ENCODE measurements around the gene TNFRSF1A. TPM values are rescaled to one million over a fixed set of nuclear protein-coding genes. Genes with fewer than 3 reads are reported as not detected.

TNFRSF1A gene
- total RNA-seq, 1 experiment from 2014 or later: 59.9 TPM

GRCh38 chr12:6369916-6370575, 28.2 kb upstream of the TNFRSF1A start:
- no peak overlapping the region for H3K9ac ChIP-seq (ENCODE audit: extremely low read depth, insufficient read length, low read length)
- no peaks in the 10 kb centered on the region for H3K27me3 ChIP-seq (ENCODE audit: insufficient read depth, low read length)
- no peak overlapping the region for H2BK120ac ChIP-seq (ENCODE audit: low read depth, low read length, poor library complexity, severe bottlenecking)
- H3K23me2 ChIP-seq (ENCODE audit: insufficient read length, low read depth, low read length, poor library complexity, severe bottlenecking): peaks cover 36% of the 10 kb centered on the region
- H2AK5ac ChIP-seq (ENCODE audit: insufficient read length, low read length): no peak overlapping the region
- H3K27ac ChIP-seq (ENCODE audit: insufficient read length, low read depth, low read length): peak overlapping the region; percentile 83
- peaks cover 16 to 53% (median 41%) of the 10 kb centered on the region in 3 experiments for H3K36me3 Mint-ChIP-seq (ENCODE audit: insufficient read depth in 1 of 3, low read depth in 3 of 3)
- TF ChIP-seq CTCF (conservative IDR thresholded peaks at IDR 0.05): no peak
- no peak overlapping the region for H3K23ac ChIP-seq (ENCODE audit: insufficient read length, low read depth, low read length)
- H3K9me3 Mint-ChIP-seq: no peaks in the 10 kb centered on the region
- H4K20me1 ChIP-seq (ENCODE audit: control insufficient read depth, insufficient read depth, insufficient read length): no peaks in the 10 kb centered on the region
- H3K18ac ChIP-seq (ENCODE audit: insufficient read length, low read depth, low read length): peak overlapping the region; percentile 25
- H3K9me3 ChIP-seq (ENCODE audit: control insufficient read depth, low read depth, low read length): no peaks in the 10 kb centered on the region
- peaks cover 9% of the 10 kb centered on the region for H3K79me1 ChIP-seq (ENCODE audit: insufficient read depth, low read depth, low read length, poor library complexity, severe bottlenecking)
- H3K4ac ChIP-seq (ENCODE audit: low read depth, low read length): no peak overlapping the region
- H4K91ac ChIP-seq (ENCODE audit: insufficient read length, low read depth, low read length): peak overlapping the region; percentile 38
- peaks cover 30% of the 10 kb centered on the region for H3K79me2 ChIP-seq (ENCODE audit: insufficient read depth, low read length)
- no peak overlapping the region for H2AFZ ChIP-seq (ENCODE audit: low read length)
- DNase-seq: no peak
- H3K27me3 Mint-ChIP-seq (ENCODE audit: low read depth): no peaks in the 10 kb centered on the region
- H3K27ac Mint-ChIP-seq: peak overlapping the region; percentile 30 to 98 (median 56); a peak in 6 of 7 replicates
- 0 out of 2 replicates have a peak overlapping the region, but pooled peaks have one; percentile 68 for H2BK15ac ChIP-seq (ENCODE audit: low read depth, low read length)
- H3T11ph ChIP-seq (ENCODE audit: low read length): no peak overlapping the region
- WGBS (ENCODE audit: extremely low coverage, insufficient read length, low lambda C conversion rate): no CpG with 5 or more reads among the region's 9 CpGs
- H4K5ac ChIP-seq (ENCODE audit: insufficient read length, low read depth, low read length): no peak overlapping the region
- peaks cover 61 to 63% of the 10 kb centered on the region in 2 experiments for H3K4me1 Mint-ChIP-seq
- H2BK5ac ChIP-seq (ENCODE audit: insufficient read length, low read length): no peak overlapping the region
- H3K4me1 ChIP-seq (ENCODE audit: insufficient read depth, low read length): peaks cover 15% of the 10 kb centered on the region; the same call in 1 of the 2 replicates
- H4K8ac ChIP-seq (replicated peaks; ENCODE audit: insufficient read length, low read depth, low read length): no peak overlapping the region
- H3K14ac ChIP-seq (ENCODE audit: insufficient read depth, low read length): peak overlapping the region; percentile 28; the same call in 1 of the 2 replicates
- H2BK12ac ChIP-seq (ENCODE audit: insufficient read length, low read depth, low read length): no peak overlapping the region
- no peak overlapping the region for H3K56ac ChIP-seq (ENCODE audit: insufficient read length, low read depth, low read length)
- peak overlapping the region; percentile 53 for H3K4me2 ChIP-seq (ENCODE audit: insufficient read depth, insufficient read length, low read length)
- H2BK20ac ChIP-seq (ENCODE audit: low read depth, low read length, poor library complexity, severe bottlenecking): no peak overlapping the region
- H3K4me3 Mint-ChIP-seq: 0 out of 5 replicates have a peak overlapping the region, but pooled peaks of 1 of the 2 experiments have one; percentile 18

Data from H9 (cell line).